HEK293 (cell line): ENCODE results near the gene U2AF1.
"Not testable (repeated sequence)": the region's sequence is repeated elsewhere in the genome, so short reads cannot be mapped to it uniquely, and the experiment has no call there.

Experiments used
- BCL11A ChIP-seq: fragments of 450-650 bp; formaldehyde crosslinking; IDR thresholded peaks from 2 replicates; pipeline ENCODE4 v1.5.1; 2016; ENCODE audit warnings: low read depth, missing biosample characterization, missing genetic modification characterization
- CTCF ChIP-seq: fragments of 450-650 bp; formaldehyde crosslinking; IDR thresholded peaks from 2 replicates; pipeline ENCODE4 v1.5.1; 2016; ENCODE audit warnings: missing biosample characterization, missing genetic modification characterization
- REST ChIP-seq: fragments of 450-650 bp; formaldehyde crosslinking; IDR thresholded peaks from 2 replicates; pipeline ENCODE4 v1.5.1; 2016; ENCODE audit warnings: missing biosample characterization, missing genetic modification characterization
- ZBTB10 ChIP-seq: fragments of 450-650 bp; formaldehyde crosslinking; IDR thresholded peaks from 2 replicates; pipeline ENCODE4 v1.5.1; 2016; ENCODE audit warnings: missing biosample characterization, missing genetic modification characterization
- ZFP3 ChIP-seq: fragments of 450-650 bp; formaldehyde crosslinking; IDR thresholded peaks from 2 replicates; pipeline ENCODE4 v1.5.1; 2016; ENCODE audit warnings: low read depth, missing biosample characterization, missing genetic modification characterization
- ZNF214 ChIP-seq: fragments of 450-650 bp; formaldehyde crosslinking; IDR thresholded peaks from 2 replicates; pipeline ENCODE4 v1.5.1; 2017; ENCODE audit warnings: missing biosample characterization, mild to moderate bottlenecking, missing genetic modification characterization, borderline replicate concordance
- ZNF292 ChIP-seq: fragments of 450-650 bp; formaldehyde crosslinking; IDR thresholded peaks from 2 replicates; pipeline ENCODE4 v1.5.1; 2016; ENCODE audit warnings: low read depth, missing biosample characterization, missing genetic modification characterization, borderline replicate concordance
- ZNF549 ChIP-seq: fragments of 450-650 bp; IDR thresholded peaks from 2 replicates; pipeline ENCODE4 v1.5.1; 2018; ENCODE audit warnings: missing biosample characterization, missing genetic modification characterization, mild to moderate bottlenecking, inconsistent platforms, moderate library complexity
- ZNF629 ChIP-seq: fragments of 450-650 bp; formaldehyde crosslinking; IDR thresholded peaks from 2 replicates; pipeline ENCODE4 v1.5.1; 2017; ENCODE audit warnings: missing biosample characterization, missing genetic modification characterization
- ZNF660 ChIP-seq: fragments of 450-650 bp; IDR thresholded peaks from 2 replicates; pipeline ENCODE4 v1.5.1; 2018; ENCODE audit warnings: missing biosample characterization, mild to moderate bottlenecking, missing genetic modification characterization
- ZNF792 ChIP-seq: fragments of 450-650 bp; formaldehyde crosslinking; IDR thresholded peaks from 2 replicates; pipeline ENCODE4 v1.5.1; 2016; ENCODE audit warnings: missing biosample characterization, missing genetic modification characterization

GRCh38 chr21:43104642-43105041 lies 2.7 kb downstream of the U2AF1 start:
- not testable (repeated sequence) for TF ChIP-seq ZFP3 (tag by site-specific recombination); ZNF660 (tag by site-specific recombination); ZNF549 (tag by site-specific recombination); CTCF (tag by site-specific recombination); REST; ZNF292 (tag by site-specific recombination); BCL11A; ZNF629; ZBTB10 (tag by site-specific recombination); ZNF214; ZNF792
